ENCODE data around the gene TBX2.

TBX2 gene

GRCh38 chr17:61388561-61389356 is 10.9 kb upstream of the TBX2 start:
- no peak for DNase-seq

- no peak for DNase-seq
These were observed 9.8 kb upstream of the TBX2 start for GRCh38 chr17:61389670-61390478.

DNA sequence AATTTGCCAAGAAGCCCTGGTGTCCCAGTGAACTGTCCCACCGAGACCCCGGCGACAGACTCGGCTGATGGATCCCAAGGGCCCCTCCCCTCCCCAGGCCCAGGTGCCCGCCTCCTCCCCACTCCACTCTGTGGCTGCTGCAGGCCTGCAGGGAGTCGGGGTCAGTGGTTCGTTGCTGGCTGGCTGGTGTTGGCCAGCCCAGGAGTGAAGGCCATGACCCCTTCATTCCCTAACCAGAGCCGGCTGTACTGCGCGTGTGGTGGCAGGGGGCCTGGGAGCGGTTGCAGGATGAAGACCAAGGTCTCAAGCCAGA is 9.2 kb upstream of the TBX2 start:
- no peak for DNase-seq

DNA sequence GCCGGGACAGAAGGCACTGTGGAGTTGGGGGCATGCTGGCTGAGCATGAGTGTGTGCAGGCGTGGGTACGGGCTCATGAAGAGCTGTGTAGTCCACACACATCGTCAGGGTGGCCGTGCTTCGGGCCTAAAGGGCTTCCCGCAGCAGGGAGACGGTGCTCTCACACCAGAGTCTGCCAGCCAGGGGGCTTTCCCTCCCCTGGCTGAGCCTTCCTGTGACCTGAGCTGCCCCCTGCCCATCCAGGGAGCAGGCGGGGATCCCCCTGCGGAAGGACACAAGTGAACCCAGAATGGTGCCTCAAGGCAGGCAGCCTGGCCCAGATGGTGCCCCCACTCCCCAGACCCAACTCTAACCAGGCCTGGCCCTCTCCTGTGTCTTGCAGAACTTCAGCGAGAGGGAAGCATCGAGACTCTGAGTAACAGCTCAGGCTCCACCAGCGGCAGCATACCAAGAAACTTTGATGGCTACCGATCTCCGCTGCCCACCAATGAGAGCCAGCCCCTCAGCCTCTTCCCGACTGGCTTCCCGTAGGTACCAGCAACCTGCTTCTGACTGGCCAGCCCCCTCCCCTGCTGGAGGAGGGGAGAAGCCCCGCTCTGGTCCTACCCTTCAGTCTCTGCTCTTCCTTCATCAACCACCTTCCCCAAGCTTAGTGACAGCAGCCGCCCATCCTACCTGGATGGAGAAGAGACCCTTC is 7.9 kb upstream of the TBX2 start:
- DNase-seq = no peak

- no peak for DNase-seq
These were observed 7.0 kb upstream of the TBX2 start for GRCh38 chr17:61392679-61393078.

DNA sequence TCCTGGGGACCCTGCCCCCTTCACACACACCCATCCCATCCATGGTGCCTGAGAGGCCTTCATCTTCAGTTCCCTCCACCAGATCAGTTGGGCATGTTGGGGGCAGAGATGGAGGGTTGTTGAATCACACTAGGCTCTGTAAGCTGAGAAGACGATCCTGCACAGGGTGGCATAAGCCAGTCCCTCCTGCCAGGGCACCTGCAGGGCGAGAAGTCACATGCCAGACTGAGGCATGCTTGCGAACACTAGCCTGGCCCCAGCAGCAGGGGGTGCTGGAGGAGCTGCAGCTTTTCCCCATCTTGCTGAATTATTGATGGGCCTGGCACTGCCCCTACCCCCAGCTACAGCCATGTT is 6.1 kb upstream of the TBX2 start:
- DNase-seq = no peak

DNA sequence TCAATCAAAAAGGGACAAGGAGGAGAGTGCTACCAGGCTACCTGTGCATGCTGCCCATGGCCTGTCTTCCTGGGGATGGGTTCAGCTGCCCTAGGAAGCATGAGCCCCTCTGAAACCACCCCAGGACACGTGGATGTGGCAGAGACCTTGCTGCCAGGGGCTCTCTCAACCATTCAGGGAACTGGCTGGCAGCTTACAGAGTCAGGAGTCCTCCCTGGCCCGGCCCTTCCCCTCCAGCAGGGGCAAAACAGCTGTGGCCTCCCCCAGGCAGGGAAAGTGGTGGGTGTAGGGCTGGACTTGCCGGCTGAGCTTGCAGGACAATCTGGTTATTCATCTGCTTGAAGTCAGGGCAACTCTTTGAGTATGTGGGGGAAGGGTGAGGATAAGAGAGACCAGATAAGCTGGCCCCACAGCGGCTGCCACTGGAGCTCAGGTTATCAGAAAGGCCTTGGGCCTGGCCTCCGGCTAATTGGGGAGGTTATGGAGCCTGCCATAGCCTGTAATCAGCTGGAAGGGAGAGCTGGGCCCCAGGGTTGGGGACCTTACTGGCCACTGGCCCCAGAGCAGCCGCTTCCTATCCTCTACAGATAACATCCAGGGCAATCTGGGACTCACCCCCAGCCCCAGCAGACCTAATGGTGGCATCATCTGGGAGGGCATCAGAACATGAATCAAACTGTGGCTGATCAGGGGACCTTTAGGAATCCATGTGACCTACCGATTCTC is 5.6 kb upstream of the TBX2 start:
- no peak for DNase-seq

DNA sequence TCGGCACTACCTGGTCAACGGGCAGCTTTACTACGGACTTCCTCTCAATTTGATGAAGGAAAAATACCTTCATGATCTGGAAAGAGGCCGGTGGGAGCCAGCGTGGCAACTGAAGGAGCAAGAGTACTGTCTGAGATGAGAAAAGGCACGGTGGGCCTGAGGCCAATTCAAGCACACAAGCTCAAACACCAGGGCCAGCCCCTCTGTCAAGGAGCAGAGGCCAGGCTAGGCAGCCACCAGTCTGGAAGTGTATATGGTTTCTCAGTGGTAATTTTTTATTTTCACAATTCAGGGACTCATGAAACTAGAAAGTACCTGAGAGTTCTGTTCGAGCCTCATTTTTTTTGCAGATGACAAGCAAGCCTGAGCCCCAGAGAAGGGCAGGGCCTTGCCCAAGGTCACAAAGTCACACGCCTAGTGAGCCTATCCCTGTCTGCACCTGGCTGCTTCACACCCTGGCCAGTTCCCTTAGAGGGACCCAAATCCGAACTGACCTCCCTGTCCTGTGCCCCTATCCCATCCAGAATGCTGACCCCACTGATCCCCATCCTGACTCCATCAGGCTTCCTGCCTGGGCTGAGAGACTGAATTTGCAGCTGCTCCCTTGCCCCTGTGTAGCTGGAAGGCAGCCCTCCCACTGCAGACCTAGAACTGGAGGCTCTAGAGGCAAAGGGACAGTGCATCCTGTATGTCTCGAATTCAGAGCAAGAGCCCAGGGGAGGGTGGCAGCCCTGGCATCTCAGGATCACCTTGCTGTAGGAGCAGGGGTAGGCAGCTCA is 4.8 kb upstream of the TBX2 start:
- DNase-seq = no peak

DNA sequence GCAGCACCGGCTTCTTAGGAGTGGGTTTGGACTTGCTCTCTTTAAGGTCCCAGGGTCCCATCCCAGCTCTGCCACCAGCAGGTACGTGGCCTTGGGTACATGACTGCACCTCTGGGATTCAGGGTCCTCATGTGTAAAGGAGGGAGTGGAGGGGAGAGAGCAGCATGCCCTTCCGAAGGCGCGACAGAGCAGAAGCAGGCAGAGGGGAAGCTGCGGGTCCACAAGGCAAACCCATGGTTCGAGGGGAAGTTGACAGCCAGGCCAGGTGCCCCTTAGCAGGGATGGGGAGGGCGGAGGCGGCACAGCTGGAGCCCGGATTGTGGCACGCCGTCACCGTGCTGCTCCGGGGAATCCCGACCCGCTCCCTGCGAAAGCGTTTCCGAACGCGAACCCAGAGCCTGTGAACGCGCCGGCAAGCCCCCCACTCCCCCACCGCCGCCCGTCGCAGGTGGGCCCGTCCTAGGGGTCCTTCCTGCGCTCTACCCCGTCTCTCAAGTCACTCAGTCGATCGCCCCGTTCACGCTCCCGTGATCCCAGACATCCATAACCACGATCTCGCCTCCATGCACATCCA is 4.1 kb upstream of the TBX2 start:
- no peak for DNase-seq

GRCh38 chr17:61395983-61396585 is 3.6 kb upstream of the TBX2 start:
- no peak for DNase-seq

GRCh38 chr17:61396586-61397085 is 3.0 kb upstream of the TBX2 start:
- DNase-seq = no peak

GRCh38 chr17:61397086-61397842 is 2.4 kb upstream of the TBX2 start:
- DNase-seq = no peak

DNA sequence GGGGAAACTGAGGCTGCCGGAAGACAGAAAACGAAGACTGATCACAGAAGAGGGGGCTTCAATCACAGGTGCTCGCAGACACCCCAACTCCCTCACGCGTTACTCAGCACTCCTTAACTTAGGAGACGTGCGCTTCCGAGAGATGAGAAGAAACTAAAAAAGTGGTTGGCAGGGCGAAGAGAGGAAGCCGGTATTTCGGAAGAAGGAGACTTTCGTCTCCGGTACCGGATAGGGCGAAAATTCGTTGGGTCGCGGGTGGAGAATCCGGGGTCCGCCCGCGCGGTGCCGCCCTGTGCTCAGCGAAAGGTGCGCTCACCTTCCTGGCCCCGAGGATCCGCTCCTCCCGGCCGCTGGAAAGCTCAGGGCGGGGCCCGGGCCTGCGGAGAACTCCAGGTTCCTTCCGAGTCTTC is 917 bp upstream of the TBX2 start:
- DNase-seq = no peak

- DNase-seq = no peak
These were observed 548 bp downstream of the TBX2 start for GRCh38 chr17:61400066-61400716.

DNA sequence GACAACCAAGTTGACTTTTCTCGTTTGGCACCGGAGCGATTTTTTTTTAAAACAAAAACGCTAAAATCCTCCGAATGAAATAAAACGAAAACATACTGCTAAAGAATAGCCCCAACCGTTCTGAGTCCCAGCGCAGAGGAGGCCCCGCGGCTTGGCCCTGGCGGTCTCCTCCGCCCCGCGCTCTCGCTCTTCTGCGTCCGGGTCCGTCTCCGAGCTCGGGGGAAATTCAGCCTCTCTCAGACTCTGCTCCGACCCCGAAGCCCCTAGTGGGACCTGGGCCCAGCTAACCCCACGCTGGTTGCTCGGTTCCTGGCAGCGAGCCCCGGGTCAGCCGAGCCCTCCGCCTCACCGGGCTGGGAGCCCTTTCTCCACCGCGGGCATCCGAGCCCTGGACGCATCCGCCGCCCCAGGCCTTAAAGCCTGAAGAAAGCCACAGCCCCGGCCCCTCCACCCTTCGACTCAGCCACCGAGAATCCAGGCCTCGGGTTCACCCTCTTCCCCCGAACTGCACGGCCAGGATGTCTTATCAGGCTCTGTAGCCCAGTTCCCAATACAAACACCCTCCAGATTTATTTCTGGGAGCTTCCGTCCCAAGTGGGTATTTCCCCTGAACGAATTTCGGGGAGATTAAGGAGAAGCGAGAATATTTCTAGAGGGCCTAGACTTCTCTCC is 1.2 kb downstream of the TBX2 start:
- DNase-seq = no peak

DNA sequence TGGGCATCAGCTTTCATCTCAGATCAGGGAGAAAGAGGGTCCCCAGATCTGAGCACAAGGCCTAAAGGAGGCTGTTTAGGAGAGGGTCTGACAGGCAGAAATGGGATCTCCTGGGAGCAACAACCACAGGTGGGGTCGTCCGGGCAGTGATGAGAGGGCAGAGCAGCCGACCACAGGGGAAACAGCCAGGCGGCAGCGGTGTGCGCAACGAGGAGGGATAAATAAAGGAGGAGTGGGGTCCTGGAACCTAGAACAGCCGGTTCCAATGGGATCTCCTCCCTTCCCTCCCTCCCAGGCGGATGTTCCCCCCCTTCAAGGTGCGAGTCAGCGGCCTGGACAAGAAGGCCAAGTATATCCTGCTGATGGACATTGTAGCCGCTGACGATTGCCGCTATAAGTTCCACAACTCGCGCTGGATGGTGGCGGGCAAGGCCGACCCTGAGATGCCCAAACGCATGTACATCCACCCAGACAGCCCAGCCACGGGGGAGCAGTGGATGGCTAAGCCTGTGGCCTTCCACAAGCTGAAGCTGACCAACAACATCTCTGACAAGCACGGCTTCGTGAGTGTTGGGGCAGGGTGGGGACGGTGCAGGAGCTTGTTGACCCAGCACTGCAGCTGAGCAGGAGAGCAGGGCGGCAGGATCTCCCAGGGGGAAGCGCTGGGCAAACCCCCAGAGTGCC is 1.9 kb downstream of the TBX2 start:
- no peak for DNase-seq

GRCh38 chr17:61402073-61402541 is 2.5 kb downstream of the TBX2 start:
- no peak for DNase-seq

- DNase-seq = no peak
These were observed 3.5 kb downstream of the TBX2 start for GRCh38 chr17:61402978-61403800.
